AG10803 (cell line): ENCODE measurements around the gene FAM171A2.

ENCODE experiments used
- DNase-seq: peaks from one replicate; pipeline ENCODE4 v3.0.0; 2010; ENCODE audit warnings: low read depth
- H3K4me3 ChIP-seq: 2 replicates; pipeline ENCODE4 v1.5.1; 2011; ENCODE audit warnings: mild to moderate bottlenecking, low read length, control low read depth
- TF ChIP-seq, protein P1 (sequence below): conservative IDR thresholded peaks from 2 replicates; pipeline ENCODE4 v1.5.1; 2011; ENCODE audit warnings: mild to moderate bottlenecking, low read length, control low read depth, inconsistent platforms

The FAM171A2 gene

GRCh38 chr17:44359006-44359405, 4.6 kb downstream of the FAM171A2 start:
- TF ChIP-seq, protein P1, sequence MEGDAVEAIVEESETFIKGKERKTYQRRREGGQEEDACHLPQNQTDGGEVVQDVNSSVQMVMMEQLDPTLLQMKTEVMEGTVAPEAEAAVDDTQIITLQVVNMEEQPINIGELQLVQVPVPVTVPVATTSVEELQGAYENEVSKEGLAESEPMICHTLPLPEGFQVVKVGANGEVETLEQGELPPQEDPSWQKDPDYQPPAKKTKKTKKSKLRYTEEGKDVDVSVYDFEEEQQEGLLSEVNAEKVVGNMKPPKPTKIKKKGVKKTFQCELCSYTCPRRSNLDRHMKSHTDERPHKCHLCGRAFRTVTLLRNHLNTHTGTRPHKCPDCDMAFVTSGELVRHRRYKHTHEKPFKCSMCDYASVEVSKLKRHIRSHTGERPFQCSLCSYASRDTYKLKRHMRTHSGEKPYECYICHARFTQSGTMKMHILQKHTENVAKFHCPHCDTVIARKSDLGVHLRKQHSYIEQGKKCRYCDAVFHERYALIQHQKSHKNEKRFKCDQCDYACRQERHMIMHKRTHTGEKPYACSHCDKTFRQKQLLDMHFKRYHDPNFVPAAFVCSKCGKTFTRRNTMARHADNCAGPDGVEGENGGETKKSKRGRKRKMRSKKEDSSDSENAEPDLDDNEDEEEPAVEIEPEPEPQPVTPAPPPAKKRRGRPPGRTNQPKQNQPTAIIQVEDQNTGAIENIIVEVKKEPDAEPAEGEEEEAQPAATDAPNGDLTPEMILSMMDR: no peak
- DNase-seq: no peak
- H3K4me3 ChIP-seq: no peak overlapping the region

GRCh38 chr17:44358066-44358465, 5.6 kb downstream of the FAM171A2 start:
- no peak for DNase-seq
- H3K4me3 ChIP-seq: no peak overlapping the region
- TF ChIP-seq, protein P1: no peak

GRCh38 chr17:44356241-44356640, 7.4 kb downstream of the FAM171A2 start:
- no peak for DNase-seq
- TF ChIP-seq, protein P1: no peak
- no peak overlapping the region for H3K4me3 ChIP-seq

GRCh38 chr17:44355642-44356099, 8.0 kb downstream of the FAM171A2 start:
- TF ChIP-seq, protein P1: no peak
- no peak for DNase-seq

DNA sequence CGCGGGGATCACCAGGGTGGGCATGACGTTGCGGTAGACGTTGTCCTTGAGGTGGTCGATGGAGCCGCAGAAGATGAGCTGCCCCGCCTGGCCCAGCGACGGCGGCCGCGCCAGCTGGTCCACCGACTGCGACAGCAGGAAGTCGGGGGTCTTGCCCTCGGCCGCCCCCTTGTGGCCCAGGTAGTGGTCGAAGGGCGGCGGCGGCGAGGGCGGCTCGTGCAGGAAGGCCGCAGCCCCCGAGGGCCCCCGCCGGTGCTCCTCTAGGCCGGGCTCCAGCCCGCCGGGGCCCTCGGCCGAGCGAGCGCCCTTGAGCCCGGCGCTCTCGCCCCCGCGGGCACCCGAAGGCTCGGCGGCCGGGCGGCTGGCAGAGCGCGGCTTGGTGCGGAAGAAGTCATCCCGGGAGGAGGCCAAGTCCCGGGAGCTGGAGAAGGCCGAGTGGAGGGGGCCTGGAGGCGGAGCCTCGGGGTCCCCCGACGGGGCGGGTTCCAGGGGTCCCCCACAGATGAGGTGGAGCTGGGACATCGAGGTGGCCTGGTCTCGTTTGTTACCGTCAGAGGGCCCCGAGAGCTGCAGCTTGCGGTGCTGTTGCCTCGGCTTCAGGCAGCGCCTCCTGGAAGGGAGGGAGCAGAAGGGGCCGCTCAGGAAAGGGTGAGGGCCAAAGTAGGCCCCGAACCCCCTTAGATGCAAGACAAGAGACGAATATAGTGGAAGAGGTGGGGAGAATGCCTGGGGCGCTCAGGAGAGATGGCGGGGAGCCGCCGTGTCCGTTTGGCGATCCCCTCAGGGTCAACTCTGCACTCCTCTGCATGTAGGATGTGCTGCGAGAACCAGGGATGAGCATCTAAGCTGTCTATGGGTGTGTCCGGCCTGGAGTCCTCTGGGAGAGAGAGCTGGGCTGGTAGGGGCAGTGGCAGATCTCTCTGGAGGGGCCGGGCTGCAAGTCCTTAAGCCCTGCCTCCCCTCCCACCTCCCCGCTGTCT, 8.8 kb downstream of the FAM171A2 start:
- H3K4me3 ChIP-seq: no peak overlapping the region
- DNase-seq: no peak
- TF ChIP-seq, protein P1: no peak

More at GRCh38 chr17:44355642-44356099, 8.0 kb downstream of the FAM171A2 start:
- no peak overlapping the region for H3K4me3 ChIP-seq

DNA sequence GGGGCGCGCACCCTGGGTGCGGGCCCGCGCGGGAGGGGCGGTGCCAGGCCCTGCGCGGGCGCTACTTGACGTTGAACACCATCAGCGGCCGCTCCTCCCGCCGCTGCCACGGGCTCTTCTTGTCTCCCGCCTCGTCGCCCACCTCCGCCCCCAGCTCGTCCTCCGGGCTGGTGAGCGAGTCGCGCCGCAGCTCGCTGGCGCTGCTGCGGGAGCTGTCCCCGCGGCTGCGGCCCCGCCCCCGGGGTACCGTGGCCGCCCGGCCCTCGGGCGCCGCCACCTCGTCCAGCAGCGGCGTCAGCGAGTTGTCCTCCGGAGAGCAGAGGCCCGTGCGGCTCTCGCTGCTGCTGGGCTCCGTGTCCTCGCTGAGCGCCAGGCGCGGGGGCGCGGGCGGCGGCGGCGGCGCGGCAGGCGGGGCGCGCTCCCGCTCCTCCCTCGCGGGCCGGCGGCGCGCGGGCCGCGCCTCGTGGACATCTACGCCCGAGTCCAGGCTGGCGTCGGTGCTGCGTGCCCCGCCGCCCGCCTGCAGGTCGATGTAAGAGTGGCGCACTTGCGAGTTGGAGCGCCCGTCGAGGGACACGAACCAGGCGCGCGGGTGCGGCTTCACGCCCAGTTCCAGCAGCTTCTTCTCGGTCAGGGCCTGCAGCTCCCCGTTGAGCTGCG, 9.9 kb downstream of the FAM171A2 start:
- peak overlapping the region; percentile 15; the same call in 1 of the 2 replicates for H3K4me3 ChIP-seq

More for the DNA sequence above, 9.9 kb downstream of the FAM171A2 start:
- no peak for DNase-seq
- TF ChIP-seq, protein P1: no peak
